H1 (cell line): Measurements from ENCODE around the gene HOXB4. TPM values are rescaled to one million over a fixed set of nuclear protein-coding genes. Genes with fewer than 3 reads are reported as not detected.
A peak's percentile ranks its signal among the peaks of the same experiment; 100 is the strongest.

Source experiments
- ASH2L ChIP-seq: fragments of 200-600, 300-600 bp; sonication (generic); IDR thresholded peaks from one replicate; pipeline ENCODE4 v1.7.1; 2017; ENCODE audit warnings: low read length
- CHD2 ChIP-seq: IDR thresholded peaks from 2 replicates; pipeline ENCODE4 v1.6.1; 2012; ENCODE audit warnings: low read length, improper control_type of control experiment
- CTBP2 ChIP-seq: IDR thresholded peaks from 2 replicates; pipeline ENCODE4 v1.7.0; 2011; ENCODE audit warnings: borderline replicate concordance, mild to moderate bottlenecking, moderate library complexity, mixed read lengths, low read length; ENCODE audit not compliant: insufficient read depth, insufficient read length
- EZH2 ChIP-seq: fragments of 200-600 bp; sonication (generic); IDR thresholded peaks from 2 replicates; pipeline ENCODE4 v1.7.1; 2012; ENCODE audit warnings: low read depth, mild to moderate bottlenecking, moderate library complexity, low read length, inconsistent platforms; ENCODE audit not compliant: severe bottlenecking
- GABPA ChIP-seq: IDR thresholded peaks from 2 replicates; pipeline ENCODE4 v1.6.1; 2011; ENCODE audit warnings: mild to moderate bottlenecking, low read length, moderate library complexity, borderline replicate concordance; ENCODE audit not compliant: insufficient read depth
- POU5F1 ChIP-seq: IDR thresholded peaks from 2 replicates; pipeline ENCODE4 v1.6.1; 2011; ENCODE audit warnings: low read depth, mild to moderate bottlenecking, low read length, moderate library complexity
- polyA plus RNA-seq, 7 experiments: library from polyadenylated mRNA; depleted of rRNA in 3 of 7; stranded (reverse) in 5 of 7; unstranded in 2 of 7; fragments of >200 nt in 5 of 7; fragments of 200-250 nt in 2 of 7; gene quantifications; 1 replicate in 5 of 7; 2 replicates in 1 of 7; 4 replicates in 1 of 7; pipeline versions ENCODE4 v1.2.1 to v1.2.3, GENCODE V29; 2011 to 2013; ENCODE audit warnings: missing spikeins in 2 of 7, mixed read lengths in 2 of 7
- total RNA-seq: library from RNA; stranded (reverse); fragmentation: NEBNext Ultra II Directional; extraction: Animal tissue kit (Norgen Biotek cat#: 25700); gene quantifications from 2 replicates; pipeline ENCODE4 v1.2.1, GENCODE V29; 2021

HOXB4 gene
- total and polyA plus RNA-seq, 2 of the 8 experiments (the other 6 are each of a cell fraction or from before 2014, with no cell fraction given), result not detected

GRCh38 chr17:48546137-48546923 lies 31.8 kb downstream of the HOXB4 start (continued):
- TF ChIP-seq GABPA, result no peak
- TF ChIP-seq CTBP2, result peak; percentile 69
- TF ChIP-seq CHD2, result no peak
- no peak for TF ChIP-seq POU5F1
- TF ChIP-seq ASH2L, result peak; percentile 18
- peak; percentile 5 for TF ChIP-seq EZH2
- TF ChIP-seq, all 59 proteins: peak for 6
